Glomerular visceral epithelial cell (primary cell): ENCODE results near the gene BLTP3A.
"Not testable (repeated sequence)": the region's sequence is repeated elsewhere in the genome, so short reads cannot be mapped to it uniquely, and the experiment has no call there.

Experiments
- DNase-seq: peaks from one replicate; pipeline ENCODE4 v3.0.0-alpha.2; 2016; ENCODE audit errors: extremely low spot score

BLTP3A gene

GRCh38 chr6:34791164-34791700, 651 bp upstream of the BLTP3A start:
- DNase-seq: peak; percentile 40

- DNase-seq: peak; percentile 39
Observed at GRCh38 chr6:34792605-34793500, 970 bp downstream of the BLTP3A start.

- no peak for DNase-seq
Observed at GRCh38 chr6:34793877-34794276, 2.0 kb downstream of the BLTP3A start.

GRCh38 chr6:34795836-34796425, 4.0 kb downstream of the BLTP3A start:
- no peak for DNase-seq

DNA sequence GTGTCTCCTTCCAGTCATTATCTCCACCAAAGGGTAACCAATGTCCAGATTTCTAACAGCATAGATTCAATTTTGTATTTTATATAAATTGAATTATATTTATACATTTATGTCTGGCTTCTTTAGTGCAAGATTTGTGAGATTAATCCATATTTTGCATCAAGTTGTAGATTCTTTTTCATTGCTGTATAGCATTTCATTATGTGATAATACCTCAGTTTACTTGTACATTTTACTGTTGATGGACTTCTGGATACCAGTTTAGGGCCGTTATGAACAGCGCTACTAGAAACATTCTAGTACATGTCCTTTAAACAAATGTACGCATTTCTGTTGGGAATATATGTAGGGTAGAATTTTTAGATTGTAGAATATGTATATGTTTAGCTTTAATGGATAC, 6.2 kb downstream of the BLTP3A start:
- DNase-seq: no peak

DNA sequence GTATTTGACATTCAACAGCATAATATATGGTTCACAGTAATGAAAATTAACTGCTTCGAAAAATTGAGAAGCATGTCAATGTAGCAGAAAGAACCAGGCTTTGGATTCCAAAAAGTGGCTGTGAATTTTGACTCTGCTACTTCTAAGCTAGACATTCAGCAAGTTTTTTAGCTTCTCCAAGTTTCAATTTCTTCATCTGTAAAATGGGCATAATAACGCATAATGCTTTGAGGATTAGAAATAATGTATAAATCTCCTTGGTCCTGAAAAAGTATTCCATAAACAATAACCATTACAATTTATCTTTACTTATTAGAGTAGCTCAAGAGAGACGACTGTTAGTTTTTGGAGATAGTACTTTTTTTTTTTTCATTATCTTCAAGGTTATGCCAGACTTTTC, 7.7 kb downstream of the BLTP3A start:
- DNase-seq: no peak

DNA sequence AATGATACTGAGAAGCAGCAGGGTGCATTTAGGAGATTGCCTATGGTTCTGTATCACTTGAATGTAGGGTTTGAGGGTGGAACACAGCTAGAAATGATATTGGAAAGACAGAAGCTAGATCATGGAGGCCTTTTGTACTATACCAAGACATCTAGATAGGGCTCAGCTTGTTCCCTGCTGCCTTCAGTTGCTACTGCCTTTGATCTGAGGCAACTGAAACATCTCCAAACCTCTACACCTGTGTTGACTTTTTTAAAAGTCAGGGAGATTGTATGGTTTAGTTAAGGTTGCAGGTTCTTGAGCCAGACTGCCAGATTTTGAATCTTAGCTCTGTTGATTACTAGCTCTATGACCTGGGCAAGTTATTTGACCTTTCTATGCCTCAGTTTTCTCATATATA, 12.7 kb downstream of the BLTP3A start:
- DNase-seq: no peak

DNA sequence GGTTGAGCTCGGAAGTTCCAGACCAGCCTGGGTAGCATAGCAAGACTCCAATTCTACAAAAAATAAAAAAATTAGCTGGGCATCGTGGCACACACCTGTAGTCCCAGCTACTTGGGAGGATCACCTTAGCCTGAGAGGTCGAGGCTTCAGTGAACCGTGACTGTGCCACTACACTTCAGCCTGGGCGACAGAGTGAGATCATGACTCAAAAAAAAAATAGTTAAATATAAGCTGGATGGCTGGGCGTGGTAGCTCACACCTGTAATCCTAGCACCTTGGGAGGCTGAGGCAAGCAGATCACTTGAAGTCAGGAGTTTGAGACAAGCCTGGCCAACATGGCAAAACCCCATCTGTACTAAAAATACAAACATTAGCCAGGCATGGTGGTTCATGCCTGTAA, 13.2 kb downstream of the BLTP3A start:
- DNase-seq: not testable (repeated sequence)

GRCh38 chr6:34806738-34807453, 15.0 kb downstream of the BLTP3A start:
- DNase-seq: peak; percentile 41

DNA sequence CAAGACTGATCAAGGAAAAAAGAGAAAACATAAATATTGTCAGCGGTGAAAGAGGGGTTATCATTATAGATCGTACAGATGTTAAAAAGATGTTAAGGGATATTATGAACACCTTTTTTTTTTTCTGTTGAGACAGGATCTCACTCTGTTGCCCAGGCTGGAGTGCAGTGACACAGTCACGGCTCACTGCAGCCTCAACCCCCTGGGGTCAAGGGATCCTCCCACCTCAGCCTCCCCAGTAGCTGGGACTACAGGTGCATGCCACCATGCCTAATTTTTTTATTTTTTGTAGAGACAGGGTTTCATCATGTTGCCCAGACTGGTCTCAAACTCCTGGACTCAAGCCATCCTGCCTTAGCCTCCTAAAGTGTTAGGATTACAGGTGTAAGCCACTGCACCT, 16.6 kb downstream of the BLTP3A start:
- not testable (repeated sequence) for DNase-seq

- DNase-seq: not testable (repeated sequence)
Observed at GRCh38 chr6:34809419-34809818, 17.5 kb downstream of the BLTP3A start.

- no peak for DNase-seq
Observed at GRCh38 chr6:34810017-34810882, 18.4 kb downstream of the BLTP3A start.

DNA sequence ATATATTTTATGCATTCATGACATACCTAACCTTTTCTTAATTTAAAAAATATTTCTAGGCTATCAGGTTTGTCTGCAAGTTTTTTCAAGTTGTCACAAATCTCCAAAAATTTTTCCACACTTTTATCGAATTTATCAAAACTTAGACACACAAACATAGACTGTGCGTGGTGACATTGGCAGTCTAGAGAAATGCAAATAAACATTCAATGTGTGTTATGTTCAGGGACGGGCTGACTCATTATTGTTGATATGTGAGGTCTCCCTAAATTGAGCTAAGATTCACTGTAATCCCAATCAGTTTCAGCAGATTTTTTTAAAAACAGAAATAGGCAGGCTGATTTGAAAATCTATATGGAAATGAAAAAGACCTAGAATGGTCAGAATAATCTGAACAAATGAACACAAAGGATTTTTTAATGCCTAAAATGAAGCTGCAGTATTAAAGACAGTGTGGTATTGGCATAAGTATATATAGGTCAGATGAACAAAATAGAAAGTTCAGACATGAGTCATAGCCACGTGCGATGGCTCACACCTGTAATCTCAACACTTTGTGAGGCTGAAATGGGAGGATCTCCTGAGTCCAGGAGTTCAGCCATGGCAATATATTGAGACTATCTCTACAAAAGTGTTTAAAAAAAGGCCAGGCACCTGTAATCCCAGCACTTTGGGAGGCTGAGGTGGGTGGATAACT, 19.2 kb downstream of the BLTP3A start:
- peak; percentile 24 for DNase-seq

DNA sequence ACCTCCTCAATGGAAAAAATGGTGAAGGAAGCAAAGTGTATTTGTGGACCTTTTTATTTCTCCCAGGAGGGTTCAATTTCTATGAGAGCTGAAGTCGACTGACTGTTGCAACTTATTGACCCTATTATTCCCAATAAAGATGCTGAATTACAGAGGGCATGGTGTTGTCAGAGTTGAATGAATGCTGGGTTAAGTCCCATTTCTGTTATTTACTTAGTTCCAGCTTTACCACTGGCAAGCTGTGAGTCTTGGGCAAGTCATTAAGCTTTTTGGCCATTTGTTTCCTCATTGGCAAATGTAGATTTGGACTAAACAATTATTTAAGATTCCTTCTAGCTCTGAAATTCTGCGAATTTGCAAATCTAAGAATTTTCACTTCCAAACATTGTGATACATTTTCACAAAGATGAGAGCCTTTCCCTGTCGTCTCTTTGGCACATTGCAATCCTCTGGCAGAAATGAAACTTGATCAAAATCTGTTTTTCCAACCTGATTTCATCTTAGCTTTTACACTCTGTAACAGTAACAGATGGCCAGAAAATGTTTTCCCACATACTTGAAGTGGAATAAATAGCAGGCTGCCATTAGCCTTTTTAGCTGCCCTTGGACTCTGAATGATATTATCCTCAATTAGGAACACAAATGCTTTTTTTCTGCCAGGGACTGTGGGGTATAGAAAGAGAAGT, 21.3 kb downstream of the BLTP3A start:
- no peak for DNase-seq

DNA sequence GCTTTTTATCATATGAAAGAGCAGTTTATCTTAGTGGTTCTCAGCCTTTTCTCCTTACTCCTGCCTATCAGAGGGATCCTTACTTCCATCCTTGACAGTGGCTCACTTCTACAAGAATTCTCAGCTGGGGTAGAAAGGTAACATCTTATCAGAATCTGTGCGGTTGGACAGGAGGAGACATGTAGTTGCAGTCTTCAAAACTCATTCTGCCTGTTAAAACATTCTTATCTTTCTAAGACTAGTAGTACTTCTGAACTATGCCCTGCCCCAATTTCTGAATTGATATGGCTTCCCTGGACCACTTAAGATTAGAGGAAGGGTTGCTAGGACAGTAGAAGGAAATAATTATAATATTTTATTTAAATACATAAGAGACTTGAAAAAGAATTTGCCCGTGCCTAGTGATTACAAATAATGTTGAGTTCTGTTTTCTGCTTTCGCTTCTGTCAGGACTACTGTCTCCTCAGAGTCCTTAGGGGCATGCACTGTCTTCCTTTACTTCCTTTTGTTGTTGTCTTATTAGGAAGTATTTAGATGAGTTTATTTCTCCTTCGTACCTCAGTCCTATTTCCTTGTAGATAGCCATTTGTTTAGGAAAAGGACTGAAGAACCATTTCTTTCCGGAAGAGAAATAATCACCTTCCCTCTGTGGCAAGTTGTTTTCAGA, 24.9 kb downstream of the BLTP3A start:
- no peak for DNase-seq

DNA sequence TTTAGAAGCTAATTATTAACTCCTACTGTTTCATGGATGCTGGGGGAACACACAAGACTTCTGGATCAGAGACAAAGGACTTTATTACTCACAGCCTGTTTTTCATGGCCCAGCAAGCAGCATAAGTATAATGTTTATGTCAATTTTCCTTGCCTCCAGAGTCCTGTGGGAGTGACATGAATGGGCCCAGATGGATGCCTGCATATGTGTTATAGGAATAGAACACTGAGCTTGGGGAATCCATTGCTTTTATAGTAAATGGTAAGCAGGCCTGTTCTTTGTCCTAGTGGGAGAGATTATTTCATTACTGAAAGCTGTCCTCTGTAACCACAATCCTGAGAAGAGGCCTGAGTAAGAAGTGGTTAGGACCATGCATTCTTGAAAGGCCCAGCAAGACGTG, 25.6 kb downstream of the BLTP3A start:
- peak; percentile 70 for DNase-seq

GRCh38 chr6:34818872-34819570, 27.1 kb downstream of the BLTP3A start:
- DNase-seq: not testable (repeated sequence)

- no peak for DNase-seq
Observed at GRCh38 chr6:34819571-34820480, 27.9 kb downstream of the BLTP3A start.
